Activated CD8-positive, alpha-beta T cell treated with anti-CD3 and anti-CD28 coated beads, Interleukin-2, amount 10 ng/mL, durations not matched to agents 7 days and 5 days (primary cell): ENCODE measurements around the gene PPP2R5A. TPM values are rescaled to one million over a fixed set of nuclear protein-coding genes. Genes with fewer than 3 reads are reported as not detected.

ENCODE experiments used
- total RNA-seq, 2 experiments: library from RNA; stranded (reverse); gene quantifications; one replicate each; pipeline ENCODE4 v1.2.3, GENCODE V29; 2021

Gene PPP2R5A
- total RNA-seq, 2 experiments from 2014 or later, result 66.7 to 72.3 TPM

Other genes starting within 250 kb of the PPP2R5A start
- 10 to 100 TPM; 31.8 to 32.1 TPM for gene INTS7, start 249.9 kb upstream of the PPP2R5A start, total RNA-seq
- gene DTL, start 249.7 kb upstream of the PPP2R5A start, total RNA-seq, result 10 to 100 TPM; 74.1 to 77.5 TPM
- 10 to 100 TPM in 1 of 2 experiments, 1 to 10 TPM in 1; 10.0 to 13.2 TPM for gene PACC1, start 129.5 kb downstream of the PPP2R5A start, total RNA-seq
- 10 to 100 TPM; 29.2 to 29.3 TPM for gene NENF, start 147.5 kb downstream of the PPP2R5A start, total RNA-seq